ENCODE data around the gene HCRTR2. TPM values are rescaled to one million over a fixed set of nuclear protein-coding genes. Genes with fewer than 3 reads are reported as not detected.

Gene HCRTR2
- polyA plus RNA-seq, 1 experiment = not detected

- no peak overlapping the region for H3K4me3 ChIP-seq (ENCODE audit: low read depth, low read length)
- CTCF ChIA-PET = interaction anchor here (1.4 kb wide), 1 partner anchor 26 kb away, joined by 3 read pairs; no protein-coding TSS in a partner anchor
- POLR2A ChIA-PET = no interaction called here
- H3K27ac ChIP-seq (ENCODE audit: low read depth, low read length) = no peak overlapping the region
- no peaks in the 10 kb centered on the region for H3K9me3 ChIP-seq (ENCODE audit: control insufficient read depth, insufficient read depth, low read length)
- no peak for DNase-seq (ENCODE audit: low read depth, low spot score)
- H3K27me3 ChIP-seq (ENCODE audit: control insufficient read depth, insufficient read depth, low read length) = no peaks in the 10 kb centered on the region
- no peak for TF ChIP-seq CTCF (IDR thresholded peaks at IDR 0.05; ENCODE audit: low read depth, low read length)
Observed at GRCh38 chr6:55250400-55250799, 76.1 kb downstream of the HCRTR2 start.

- no peak for TF ChIP-seq CTCF (IDR thresholded peaks at IDR 0.05; ENCODE audit: low read depth, low read length)
- Histone ChIP-seq H3K27ac (ENCODE audit: low read depth, low read length) (no peak overlapping the region), H3K9me3 (ENCODE audit: control insufficient read depth, insufficient read depth, low read length) (no peaks in the 10 kb centered on the region), H3K4me3 (ENCODE audit: low read depth, low read length) (no peak overlapping the region), H3K27me3 (ENCODE audit: control insufficient read depth, insufficient read depth, low read length) (no peaks in the 10 kb centered on the region)
- no peak for DNase-seq (ENCODE audit: low read depth, low spot score)
- CTCF ChIA-PET = no interaction called here
- POLR2A ChIA-PET = no interaction called here
Observed at GRCh38 chr6:55255113-55255512, 80.8 kb downstream of the HCRTR2 start.

- no peaks in the 10 kb centered on the region for H3K27me3 ChIP-seq (ENCODE audit: control insufficient read depth, insufficient read depth, low read length)
- DNase-seq (ENCODE audit: low read depth, low spot score) = no peak
- no peaks in the 10 kb centered on the region for H3K9me3 ChIP-seq (ENCODE audit: control insufficient read depth, insufficient read depth, low read length)
- TF ChIP-seq CTCF (IDR thresholded peaks at IDR 0.05; ENCODE audit: low read depth, low read length) = no peak
- no peak overlapping the region for H3K27ac ChIP-seq (ENCODE audit: low read depth, low read length)
- CTCF ChIA-PET = interaction anchor here (0.6 to 1.3 kb wide), 3 partner anchors 16 to 1284 kb away, joined by 3 to 6 read pairs (median 4); no protein-coding TSS in a partner anchor
- H3K4me3 ChIP-seq (ENCODE audit: low read depth, low read length) = no peak overlapping the region
- POLR2A ChIA-PET = no interaction called here
Observed at GRCh38 chr6:55260181-55260580, 85.9 kb downstream of the HCRTR2 start.

- Histone ChIP-seq H3K4me3 (ENCODE audit: low read depth, low read length) (no peak overlapping the region), H3K9me3 (ENCODE audit: control insufficient read depth, insufficient read depth, low read length) (no peaks in the 10 kb centered on the region), H3K27ac (ENCODE audit: low read depth, low read length) (no peak overlapping the region), H3K27me3 (ENCODE audit: control insufficient read depth, insufficient read depth, low read length) (no peaks in the 10 kb centered on the region)
- ChIA-PET POLR2A (no interaction called here), CTCF (no interaction called here)
- DNase-seq (ENCODE audit: low read depth, low spot score) = no peak
- no peak for TF ChIP-seq CTCF (IDR thresholded peaks at IDR 0.05; ENCODE audit: low read depth, low read length)
Observed at GRCh38 chr6:55265409-55266114, 91.2 kb downstream of the HCRTR2 start.

- Histone ChIP-seq H3K27me3 (ENCODE audit: control insufficient read depth, insufficient read depth, low read length) (no peaks in the 10 kb centered on the region), H3K4me3 (ENCODE audit: low read depth, low read length) (no peak overlapping the region), H3K9me3 (ENCODE audit: control insufficient read depth, insufficient read depth, low read length) (no peaks in the 10 kb centered on the region), H3K27ac (ENCODE audit: low read depth, low read length) (no peak overlapping the region)
- TF ChIP-seq CTCF (IDR thresholded peaks at IDR 0.05; ENCODE audit: low read depth, low read length) = no peak
- ChIA-PET POLR2A (no interaction called here), CTCF (interaction anchor here (2.0 kb wide), 1 partner anchor 9 kb away, joined by 19 read pairs; no protein-coding TSS in a partner anchor)
- no peak for DNase-seq (ENCODE audit: low read depth, low spot score)
Observed at GRCh38 chr6:55266896-55267295, 92.6 kb downstream of the HCRTR2 start.

Measured in AG04450 (cell line).